ENCODE results near the gene ATP1A1. TPM values are rescaled to one million over a fixed set of nuclear protein-coding genes. Genes with fewer than 3 reads are reported as not detected.

Gene ATP1A1
- total RNA-seq, 1 experiment from 2014 or later = 378 TPM

DNA sequence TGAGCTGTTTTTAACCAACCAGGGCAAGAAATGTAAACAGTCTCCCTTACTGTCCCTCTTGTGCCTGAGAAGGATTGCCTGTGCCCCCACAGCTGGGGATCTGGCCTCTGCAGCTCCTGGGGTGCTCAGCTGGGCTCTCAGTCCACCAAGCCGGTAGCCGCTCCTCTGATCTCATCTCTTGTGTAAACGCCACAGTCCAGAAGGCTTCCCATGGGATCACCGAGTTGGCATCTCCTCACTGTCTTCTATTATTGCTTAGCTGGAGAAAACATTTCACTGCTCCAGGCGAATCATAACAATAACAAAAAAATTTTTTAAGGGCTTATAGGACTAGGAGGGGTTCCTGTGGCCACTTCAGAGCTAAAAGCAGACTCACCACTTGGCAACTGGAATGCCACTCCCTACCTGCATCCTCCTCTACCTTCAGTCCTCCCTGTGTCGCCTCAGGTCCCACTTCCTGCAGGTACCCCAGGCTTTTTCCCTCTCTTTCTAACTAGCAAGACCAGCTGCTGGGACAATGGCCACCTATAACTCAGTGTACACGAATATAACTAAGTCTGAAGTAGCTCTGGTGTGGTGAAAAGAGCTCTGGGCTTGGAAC, 75.8 kb downstream of the ATP1A1 start:
- Mint-ChIP-seq H3K9me3 (ENCODE audit: unreplicated experiment) (no peaks in the 10 kb centered on the region), H3K4me3 (ENCODE audit: unreplicated experiment) (no peak overlapping the region), H3K27ac (ENCODE audit: low read depth, unreplicated experiment) (no peak overlapping the region), H3K27me3 (ENCODE audit: insufficient read depth, unreplicated experiment) (peaks cover 4% of the 10 kb centered on the region), H3K36me3 (ENCODE audit: insufficient read depth, unreplicated experiment) (no peaks in the 10 kb centered on the region), H3K4me1 (ENCODE audit: insufficient read depth, unreplicated experiment) (peaks cover 6% of the 10 kb centered on the region)
- POLR2A ChIA-PET = interaction anchor here (0.6 kb wide), 1 partner anchor 28 kb away, joined by 3 read pairs; no protein-coding TSS in a partner anchor
- peak; percentile 42 for DNase-seq (ENCODE audit: unreplicated experiment)
- BruUV-seq (replicated peaks) = no TSS peak
- intact Hi-C loops (cut with micrococcal nuclease) = no loop called here
- CTCF ChIA-PET = interaction anchor here (0.5 to 2.5 kb wide), 3 partner anchors 35 to 311 kb away, joined by 3 to 13 read pairs (median 4); no protein-coding TSS in a partner anchor
- TF ChIP-seq CTCF (IDR thresholded peaks at IDR 0.05; ENCODE audit: unreplicated experiment) = no peak

DNA sequence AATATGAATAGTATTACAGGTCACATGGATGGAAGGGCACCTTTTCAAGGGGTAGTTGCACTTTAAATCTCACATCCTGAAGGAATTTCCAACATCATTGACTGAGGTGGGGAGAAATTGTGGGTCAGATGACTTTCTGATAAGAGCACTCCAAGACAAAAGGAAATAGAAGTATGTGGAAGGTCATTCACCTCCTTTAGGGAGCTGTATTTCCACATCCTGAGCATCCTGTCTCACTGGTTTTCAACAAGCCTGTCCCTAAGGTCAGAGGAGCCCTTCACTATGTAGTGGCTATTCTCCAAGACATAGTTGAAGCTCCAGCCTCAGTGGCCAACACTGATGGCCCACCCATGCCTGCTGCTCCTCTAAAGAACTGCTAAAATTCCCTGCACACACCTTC, 76.5 kb downstream of the ATP1A1 start:
- intact Hi-C loops (cut with micrococcal nuclease) = no loop called here
- Mint-ChIP-seq H3K27ac (ENCODE audit: low read depth, unreplicated experiment) (no peak overlapping the region), H3K27me3 (ENCODE audit: insufficient read depth, unreplicated experiment) (no peaks in the 10 kb centered on the region), H3K4me3 (ENCODE audit: unreplicated experiment) (no peak overlapping the region), H3K4me1 (ENCODE audit: insufficient read depth, unreplicated experiment) (peaks cover 6% of the 10 kb centered on the region), H3K9me3 (ENCODE audit: unreplicated experiment) (no peaks in the 10 kb centered on the region), H3K36me3 (ENCODE audit: insufficient read depth, unreplicated experiment) (no peaks in the 10 kb centered on the region)
- POLR2A ChIA-PET = no interaction called here
- no TSS peak for BruUV-seq (replicated peaks)
- TF ChIP-seq CTCF (IDR thresholded peaks at IDR 0.05; ENCODE audit: unreplicated experiment) = no peak
- DNase-seq (ENCODE audit: unreplicated experiment) = no peak
- CTCF ChIA-PET = interaction anchor here (0.8 kb wide), 1 partner anchor 36 kb away, joined by 3 read pairs; no protein-coding TSS in a partner anchor

DNA sequence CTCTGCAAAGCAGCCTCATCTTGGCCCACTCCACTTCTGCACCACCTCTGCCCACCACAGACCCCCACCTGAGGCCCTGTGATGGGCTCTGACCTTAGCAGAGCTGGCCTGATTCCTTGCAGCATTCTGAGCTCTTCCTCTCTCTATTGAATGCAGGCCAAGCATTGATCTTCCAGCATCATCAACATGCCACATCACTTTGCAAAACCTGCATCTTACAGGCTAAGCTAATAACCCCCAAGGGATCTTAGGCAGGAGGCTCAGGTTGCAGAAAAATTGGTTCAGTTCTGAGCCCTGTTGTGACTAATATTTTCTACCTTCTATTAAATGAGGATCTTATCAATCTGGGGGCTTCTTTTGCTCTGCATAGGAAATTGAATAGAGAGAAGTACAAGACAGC, 78.7 kb downstream of the ATP1A1 start:
- no peak overlapping the region for H3K4me3 Mint-ChIP-seq (ENCODE audit: unreplicated experiment)
- H3K36me3 Mint-ChIP-seq (ENCODE audit: insufficient read depth, unreplicated experiment) = no peaks in the 10 kb centered on the region
- no peaks in the 10 kb centered on the region for H3K27me3 Mint-ChIP-seq (ENCODE audit: insufficient read depth, unreplicated experiment)
- CTCF ChIA-PET = interaction anchor here (1.1 to 2.1 kb wide), 3 partner anchors 34 to 313 kb away, joined by 3 to 7 read pairs (median 5); no protein-coding TSS in a partner anchor
- no peak overlapping the region for H3K27ac Mint-ChIP-seq (ENCODE audit: low read depth, unreplicated experiment)
- no peak for TF ChIP-seq CTCF (IDR thresholded peaks at IDR 0.05; ENCODE audit: unreplicated experiment)
- intact Hi-C loops (cut with micrococcal nuclease) = no loop called here
- POLR2A ChIA-PET = no interaction called here
- peaks cover 6% of the 10 kb centered on the region for H3K4me1 Mint-ChIP-seq (ENCODE audit: insufficient read depth, unreplicated experiment)
- no peak for DNase-seq (ENCODE audit: unreplicated experiment)
- no TSS peak for BruUV-seq (replicated peaks)
- no peaks in the 10 kb centered on the region for H3K9me3 Mint-ChIP-seq (ENCODE audit: unreplicated experiment)

DNA sequence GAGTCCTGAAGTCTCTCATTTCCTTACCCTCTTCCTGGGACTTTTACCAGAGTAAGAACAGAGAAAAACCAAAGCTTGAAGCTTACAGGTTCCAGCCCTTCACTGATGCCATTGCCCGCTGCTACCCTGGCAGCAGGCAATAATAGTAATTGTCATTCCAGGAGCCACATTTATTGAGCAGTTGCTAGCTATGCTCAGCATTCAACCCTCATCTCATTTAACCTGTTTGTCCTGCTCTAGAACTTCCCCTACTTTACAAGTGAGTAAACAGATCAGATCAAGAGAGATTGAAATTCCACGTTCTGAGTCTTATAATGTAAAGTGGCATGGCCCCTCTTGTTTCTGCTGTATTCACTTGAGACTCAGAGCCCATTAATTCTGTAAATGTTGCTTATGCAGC, 80.4 kb downstream of the ATP1A1 start:
- intact Hi-C loops (cut with micrococcal nuclease) = no loop called here
- POLR2A ChIA-PET = no interaction called here
- no peaks in the 10 kb centered on the region for H3K36me3 Mint-ChIP-seq (ENCODE audit: insufficient read depth, unreplicated experiment)
- TF ChIP-seq CTCF (IDR thresholded peaks at IDR 0.05; ENCODE audit: unreplicated experiment) = no peak
- BruUV-seq (replicated peaks) = no TSS peak
- no peak overlapping the region for H3K4me3 Mint-ChIP-seq (ENCODE audit: unreplicated experiment)
- no peak overlapping the region for H3K27ac Mint-ChIP-seq (ENCODE audit: low read depth, unreplicated experiment)
- peaks cover 6% of the 10 kb centered on the region for H3K4me1 Mint-ChIP-seq (ENCODE audit: insufficient read depth, unreplicated experiment)
- H3K9me3 Mint-ChIP-seq (ENCODE audit: unreplicated experiment) = no peaks in the 10 kb centered on the region
- H3K27me3 Mint-ChIP-seq (ENCODE audit: insufficient read depth, unreplicated experiment) = no peaks in the 10 kb centered on the region
- CTCF ChIA-PET = interaction anchor here (1.1 kb wide), 1 partner anchor 314 kb away, joined by 3 read pairs; no protein-coding TSS in a partner anchor
- no peak for DNase-seq (ENCODE audit: unreplicated experiment)
